Fibroblast of lung (primary cell): Measurements from ENCODE around the gene ATP13A2.

Source experiments
- EZH2 ChIP-seq: IDR thresholded peaks from 2 replicates; pipeline ENCODE4 v1.5.1; 2012; ENCODE audit warnings: low read length, control low read depth, mild to moderate bottlenecking; ENCODE audit errors: missing control alignments
- TF ChIP-seq, protein P1 (sequence below), 2 donors: IDR thresholded peaks in 1 of 2; conservative IDR thresholded peaks in 1 of 2; 1 replicate in 1 of 2; 2 replicates in 1 of 2; pipeline ENCODE4 v1.5.1; 2011 to 2012; ENCODE audit warnings: low read length in 2 of 2, control low read depth in 1 of 2, inconsistent platforms in 1 of 2, low read depth in 1 of 2, mild to moderate bottlenecking in 1 of 2

DNA sequence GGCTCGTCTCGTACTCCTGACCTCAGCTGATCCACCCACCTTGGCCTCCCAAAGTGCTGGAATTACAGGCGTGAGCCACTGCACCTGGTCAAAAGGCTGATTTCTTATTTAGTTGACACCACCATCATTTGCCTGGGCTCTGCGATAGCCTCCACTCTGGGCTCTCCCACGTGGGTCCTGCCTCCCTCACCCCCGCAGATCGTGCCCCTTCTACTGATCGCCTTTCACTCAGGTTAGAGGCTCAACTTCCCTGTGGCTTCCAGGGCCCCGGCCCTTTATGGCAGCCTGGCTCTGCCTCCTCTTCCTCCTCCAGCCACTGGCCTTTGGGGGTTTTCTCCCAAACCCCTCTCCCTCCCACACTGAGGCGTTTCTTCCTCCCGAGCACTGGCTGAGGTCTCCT is 28.8 kb downstream of the ATP13A2 start:
- TF ChIP-seq, protein P1, sequence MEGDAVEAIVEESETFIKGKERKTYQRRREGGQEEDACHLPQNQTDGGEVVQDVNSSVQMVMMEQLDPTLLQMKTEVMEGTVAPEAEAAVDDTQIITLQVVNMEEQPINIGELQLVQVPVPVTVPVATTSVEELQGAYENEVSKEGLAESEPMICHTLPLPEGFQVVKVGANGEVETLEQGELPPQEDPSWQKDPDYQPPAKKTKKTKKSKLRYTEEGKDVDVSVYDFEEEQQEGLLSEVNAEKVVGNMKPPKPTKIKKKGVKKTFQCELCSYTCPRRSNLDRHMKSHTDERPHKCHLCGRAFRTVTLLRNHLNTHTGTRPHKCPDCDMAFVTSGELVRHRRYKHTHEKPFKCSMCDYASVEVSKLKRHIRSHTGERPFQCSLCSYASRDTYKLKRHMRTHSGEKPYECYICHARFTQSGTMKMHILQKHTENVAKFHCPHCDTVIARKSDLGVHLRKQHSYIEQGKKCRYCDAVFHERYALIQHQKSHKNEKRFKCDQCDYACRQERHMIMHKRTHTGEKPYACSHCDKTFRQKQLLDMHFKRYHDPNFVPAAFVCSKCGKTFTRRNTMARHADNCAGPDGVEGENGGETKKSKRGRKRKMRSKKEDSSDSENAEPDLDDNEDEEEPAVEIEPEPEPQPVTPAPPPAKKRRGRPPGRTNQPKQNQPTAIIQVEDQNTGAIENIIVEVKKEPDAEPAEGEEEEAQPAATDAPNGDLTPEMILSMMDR (conservative IDR thresholded peaks at IDR 0.05 in 1 of 2, IDR thresholded peaks at IDR 0.05 in 1 of 2; ENCODE audit: low read depth in 1 of 2, low read length in 2 of 2), result no peak
- TF ChIP-seq EZH2, result no peak
